HepG2 (cell line): Measurements from ENCODE around the gene PRKCG. TPM values are rescaled to one million over a fixed set of nuclear protein-coding genes. Genes with fewer than 3 reads are reported as not detected.

Source experiments
- ATAC-seq: fragments of 200-7000 bp; cut with Tn5 transposase; 3 replicates; pipeline ENCODE4 v1.9.1; 2020; ENCODE audit warnings: mild to moderate bottlenecking, moderate library complexity
- BruUV-seq: library from RNA; stranded (reverse); fragments of 400-500 nt; replicated peaks from 2 replicates; lab custom pipeline; 2021; lab: Mats Ljungman, UMichigan
- CTCF ChIA-PET: fragments of 300-600 bp; formaldehyde crosslinking; extraction: SDS; loops from one replicate; lab custom pipeline; 2021; ENCODE audit warnings: low total read pairs, inconsistent platforms, low intra/inter-chr PET ratio; lab: Yijun Ruan, JAX
- POLR2A ChIA-PET: fragments of 350-600 bp; sonication (Branson Sonifier 250); formaldehyde crosslinking; loops from one replicate; lab custom pipeline; 2020; ENCODE audit warnings: antibody characterized with exemption, inconsistent platforms; lab: Yijun Ruan, JAX
- DNase-seq: peaks from one replicate; pipeline ENCODE4 v3.0.0-alpha.2; 2015; ENCODE audit warnings: low spot score
- FAIRE-seq: peaks from 3 replicates; lab custom pipeline; 2011; peaks lifted over from hg19 to GRCh38; lab: Jason Lieb, UNC
- H2AFZ ChIP-seq: one replicate; pipeline ENCODE4 v1.6.1; 2011; ENCODE audit warnings: low read length, inconsistent platforms
- H3K27ac ChIP-seq: fragments of 300-600 bp; 3 replicates; pipeline ENCODE4 v1.8.0; 2011; ENCODE audit warnings: mixed run types, mild to moderate bottlenecking, mixed read lengths, low read length, inconsistent platforms; ENCODE audit not compliant: insufficient read depth; ENCODE audit errors: extremely low read length
- H3K27me3 ChIP-seq, 2 experiments: fragments of 200-600 bp in 1 of 2; 2 replicates in 1 of 2; 3 replicates in 1 of 2; pipeline versions ENCODE4 v1.6.0 to v1.8.0; 2011; ENCODE audit warnings: low read length in 2 of 2, mild to moderate bottlenecking in 2 of 2, moderate library complexity in 2 of 2, inconsistent platforms in 1 of 2; ENCODE audit not compliant: insufficient read depth in 2 of 2, control insufficient read depth in 1 of 2
- H3K36me3 ChIP-seq, 2 experiments: fragments of 200-600 bp in 1 of 2; replicated peaks in 1 of 2; 2 replicates in 1 of 2; 3 replicates in 1 of 2; pipeline versions ENCODE4 v1.5.1 to v1.8.0; 2011; ENCODE audit warnings: low read length in 2 of 2, inconsistent platforms in 1 of 2; ENCODE audit not compliant: insufficient read depth in 2 of 2, control insufficient read depth in 1 of 2
- H3K4me1 ChIP-seq: 2 replicates; pipeline ENCODE4 v1.5.1; 2012; ENCODE audit warnings: low read length, inconsistent platforms; ENCODE audit not compliant: insufficient read depth
- H3K4me2 ChIP-seq: 2 replicates; pipeline ENCODE4 v1.6.0; 2011; ENCODE audit warnings: low read depth, low read length, inconsistent platforms
- H3K4me3 ChIP-seq, 3 experiments: fragments of 200-600 bp in 1 of 3; sonication (generic), shearing (Covaris generic) in 1 of 3; replicated peaks in 1 of 3; 2 replicates each; pipeline ENCODE4 v1.5.1; 2011 to 2016; ENCODE audit warnings: low read length in 3 of 3, inconsistent platforms in 2 of 3, low read depth in 2 of 3, mild to moderate bottlenecking in 2 of 3, control low read depth in 1 of 3, mixed read lengths in 1 of 3; ENCODE audit not compliant: insufficient read depth in 1 of 3
- H3K79me2 ChIP-seq: one replicate; pipeline ENCODE4 v1.6.1; 2011; ENCODE audit warnings: low read length, inconsistent platforms; ENCODE audit not compliant: insufficient read depth
- H3K9ac ChIP-seq: 2 replicates; pipeline ENCODE4 v1.6.0; 2011; ENCODE audit warnings: mild to moderate bottlenecking, low read depth, low read length, inconsistent platforms; ENCODE audit not compliant: insufficient read depth
- H3K9me3 ChIP-seq: 2 replicates; pipeline ENCODE4 v1.5.1; 2012; ENCODE audit warnings: mild to moderate bottlenecking, low read length
- H4K20me1 ChIP-seq: 2 replicates; pipeline ENCODE4 v1.6.0; 2011; ENCODE audit warnings: inconsistent platforms, mild to moderate bottlenecking, low read length, moderate library complexity; ENCODE audit not compliant: insufficient read depth
- ATAD3A ChIP-seq: sonication (generic); formaldehyde crosslinking; IDR thresholded peaks from 2 replicates; pipeline ENCODE4 v1.4.0; 2020; ENCODE audit warnings: missing genetic modification reagents
- CBFB ChIP-seq: sonication (generic); formaldehyde crosslinking; IDR thresholded peaks from 2 replicates; pipeline ENCODE4 v1.4.0; 2020; ENCODE audit warnings: missing genetic modification reagents
- ELF3 ChIP-seq: IDR thresholded peaks from 2 replicates; pipeline ENCODE4 v1.6.1; 2016; ENCODE audit warnings: missing genetic modification reagents, missing compliant biosample characterization
- ZBTB38 ChIP-seq: sonication (generic); formaldehyde crosslinking; IDR thresholded peaks from 2 replicates; pipeline ENCODE4 v1.5.1; 2020; ENCODE audit warnings: mild to moderate bottlenecking, missing genetic modification reagents
- ZNF124 ChIP-seq: sonication (generic); formaldehyde crosslinking; IDR thresholded peaks from 2 replicates; pipeline ENCODE4 v1.4.0; 2020; ENCODE audit warnings: missing genetic modification reagents
- ZNF260 ChIP-seq: sonication (generic); formaldehyde crosslinking; IDR thresholded peaks from 2 replicates; pipeline ENCODE4 v1.4.0; 2020; ENCODE audit warnings: missing genetic modification reagents, low read depth, mild to moderate bottlenecking, borderline replicate concordance
- ZNF790 ChIP-seq: sonication (generic); formaldehyde crosslinking; IDR thresholded peaks from 2 replicates; pipeline ENCODE4 v1.8.0; 2022; ENCODE audit warnings: missing genetic modification reagents, mild to moderate bottlenecking, borderline replicate concordance
- ZZZ3 ChIP-seq: sonication (generic); formaldehyde crosslinking; IDR thresholded peaks from 2 replicates; pipeline ENCODE4 v1.4.0; 2020; ENCODE audit warnings: missing genetic modification reagents, mild to moderate bottlenecking, borderline replicate concordance
- WGBS: methylation state at CpG from one replicate; pipeline ENCODE4 v1.1.6; 2017; ENCODE audit warnings: low lambda C conversion rate; 5-methylcytosine and 5-hydroxymethylcytosine counted together
- in situ Hi-C: cut with HindIII; loops from 2 replicates; pipeline ENCODE4 v1.10.0; 2017; ENCODE audit warnings: low pct_unique_long_range_greater_than_20kb; ENCODE audit not compliant: extremely low pct_ligation_motif_present
- intact Hi-C: fragments of 100-400 bp; cut with micrococcal nuclease; formaldehyde crosslinking; loops from one replicate; pipeline ENCODE4 v1.10.0; 2022; ENCODE audit not compliant: unreplicated experiment
- polyA plus RNA-seq, 8 experiments: library from polyadenylated mRNA; depleted of rRNA in 3 of 8; stranded (reverse) in 7 of 8; unstranded in 1 of 8; fragments of >200 nt; fragmentation: Illumina TruSeq in 4 of 8; extraction: Trizol in 4 of 8; gene quantifications; 2 replicates each; pipeline versions ENCODE4 v1.2.1 to v1.2.3, GENCODE V29; 2011 to 2016; ENCODE audit warnings: low read depth in 4 of 8, missing spikeins in 1 of 8, mixed read lengths in 1 of 8; ENCODE audit not compliant: insufficient read depth in 1 of 8
- total RNA-seq, 5 experiments: library from RNA; depleted of rRNA; stranded (reverse); fragments of >200 nt; fragmentation: Illumina TruSeq; extraction: Trizol; gene quantifications; 2 replicates each; pipeline ENCODE4 v1.2.3, GENCODE V29; 2016; ENCODE audit warnings: low read depth in 1 of 5
- TF ChIP-seq, protein P1 (sequence below): sonication (generic); formaldehyde crosslinking; IDR thresholded peaks from 2 replicates; pipeline ENCODE4 v1.8.1; 2023; ENCODE audit warnings: mild to moderate bottlenecking, missing genetic modification reagents
- TF ChIP-seq, protein P2 (sequence below): sonication (generic); formaldehyde crosslinking; IDR thresholded peaks from 2 replicates; pipeline ENCODE4 v1.4.0; 2020; ENCODE audit warnings: missing genetic modification reagents
- TF ChIP-seq, protein P3 (sequence below): IDR thresholded peaks from 2 replicates; pipeline ENCODE4 v1.6.1; 2018; ENCODE audit warnings: missing genetic modification reagents, mild to moderate bottlenecking, missing compliant biosample characterization

Gene PRKCG
- total and polyA plus RNA-seq, 2 of the 13 experiments (the other 11 are each of a cell fraction or from before 2014, with no cell fraction given): 0.02 to 0.03 TPM

DNA sequence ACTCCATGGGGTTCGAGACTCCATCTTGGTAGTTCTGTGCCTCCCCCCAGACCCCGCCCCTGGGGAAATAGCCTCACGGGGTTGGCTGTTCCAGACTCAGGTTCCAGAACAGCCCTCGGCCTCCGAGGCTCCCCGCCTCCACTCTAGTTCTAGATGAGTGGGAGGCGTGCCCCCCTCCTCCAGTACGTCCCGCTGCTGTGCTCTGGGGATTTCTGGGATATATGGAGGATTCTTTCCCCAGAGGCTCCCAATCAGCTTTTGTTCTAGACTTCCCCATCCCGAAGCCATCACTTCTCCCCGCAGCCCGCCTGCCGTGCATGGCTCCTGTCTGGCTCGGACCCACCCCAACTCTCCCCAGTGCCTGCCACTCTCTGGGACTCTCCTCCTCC is 25.2 kb downstream of the PRKCG start (continued):
- TF ChIP-seq ATAD3A (no peak), CBFB (CRISPR knock-in tag) (no peak)

DNA sequence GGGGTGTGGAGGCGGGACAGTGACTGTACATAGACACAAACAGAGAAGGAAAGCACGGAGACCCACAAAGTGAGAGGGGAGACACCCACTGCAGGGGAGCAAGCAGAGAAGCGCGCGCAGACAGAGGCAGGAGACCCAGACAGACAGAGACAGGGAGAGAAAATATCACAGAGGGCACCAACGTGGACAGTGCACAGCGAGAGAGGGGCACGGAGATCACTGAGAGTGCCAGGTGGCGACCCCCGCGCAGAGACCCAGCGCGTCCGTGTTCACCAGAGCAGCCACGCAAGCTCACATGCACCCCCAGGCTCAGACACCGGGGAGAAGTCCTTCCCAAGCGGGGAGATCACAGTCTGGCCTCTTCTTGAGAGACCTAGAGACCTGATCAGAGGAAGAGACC is 25.7 kb downstream of the PRKCG start:
- no peak overlapping the region for H3K27ac ChIP-seq
- H3K4me2 ChIP-seq: no peak overlapping the region
- POLR2A ChIA-PET: no interaction called here
- FAIRE-seq: no peak
- H3K36me3 ChIP-seq: no peaks in the 10 kb centered on the region
- no peak overlapping the region; a peak in 1 of 6 replicates for H3K4me3 ChIP-seq
- in situ Hi-C loops (loop anchor here (10.0 kb wide), 1 partner anchor 117 kb away; no protein-coding TSS in a partner anchor), intact Hi-C loops (loop anchor here (5.0 kb wide), 1 partner anchor 115 kb away; no protein-coding TSS in a partner anchor)
- no peaks in the 10 kb centered on the region for H3K9me3 ChIP-seq
- no peak for TF ChIP-seq ZNF124 (CRISPR knock-in tag)
- no peak for TF ChIP-seq ELF3
- no peak for TF ChIP-seq ZBTB38
- TF ChIP-seq ZZZ3 (CRISPR knock-in tag): no peak
- TF ChIP-seq ZNF790 (CRISPR knock-in tag): no peak
- TF ChIP-seq, protein P1, sequence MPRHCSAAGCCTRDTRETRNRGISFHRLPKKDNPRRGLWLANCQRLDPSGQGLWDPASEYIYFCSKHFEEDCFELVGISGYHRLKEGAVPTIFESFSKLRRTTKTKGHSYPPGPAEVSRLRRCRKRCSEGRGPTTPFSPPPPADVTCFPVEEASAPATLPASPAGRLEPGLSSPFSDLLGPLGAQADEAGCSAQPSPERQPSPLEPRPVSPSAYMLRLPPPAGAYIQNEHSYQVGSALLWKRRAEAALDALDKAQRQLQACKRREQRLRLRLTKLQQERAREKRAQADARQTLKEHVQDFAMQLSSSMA (CRISPR knock-in tag): no peak
- no peak for TF ChIP-seq ZNF260 (CRISPR knock-in tag)
- TF ChIP-seq, protein P2, sequence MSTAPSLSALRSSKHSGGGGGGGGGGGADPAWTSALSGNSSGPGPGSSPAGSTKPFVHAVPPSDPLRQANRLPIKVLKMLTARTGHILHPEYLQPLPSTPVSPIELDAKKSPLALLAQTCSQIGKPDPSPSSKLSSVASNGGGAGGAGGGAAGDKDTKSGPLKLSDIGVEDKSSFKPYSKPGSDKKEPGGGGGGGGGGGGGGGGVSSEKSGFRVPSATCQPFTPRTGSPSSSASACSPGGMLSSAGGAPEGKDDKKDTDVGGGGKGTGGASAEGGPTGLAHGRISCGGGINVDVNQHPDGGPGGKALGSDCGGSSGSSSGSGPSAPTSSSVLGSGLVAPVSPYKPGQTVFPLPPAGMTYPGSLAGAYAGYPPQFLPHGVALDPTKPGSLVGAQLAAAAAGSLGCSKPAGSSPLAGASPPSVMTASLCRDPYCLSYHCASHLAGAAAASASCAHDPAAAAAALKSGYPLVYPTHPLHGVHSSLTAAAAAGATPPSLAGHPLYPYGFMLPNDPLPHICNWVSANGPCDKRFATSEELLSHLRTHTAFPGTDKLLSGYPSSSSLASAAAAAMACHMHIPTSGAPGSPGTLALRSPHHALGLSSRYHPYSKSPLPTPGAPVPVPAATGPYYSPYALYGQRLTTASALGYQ (CRISPR knock-in tag): no peak
- TF ChIP-seq, protein P3, sequence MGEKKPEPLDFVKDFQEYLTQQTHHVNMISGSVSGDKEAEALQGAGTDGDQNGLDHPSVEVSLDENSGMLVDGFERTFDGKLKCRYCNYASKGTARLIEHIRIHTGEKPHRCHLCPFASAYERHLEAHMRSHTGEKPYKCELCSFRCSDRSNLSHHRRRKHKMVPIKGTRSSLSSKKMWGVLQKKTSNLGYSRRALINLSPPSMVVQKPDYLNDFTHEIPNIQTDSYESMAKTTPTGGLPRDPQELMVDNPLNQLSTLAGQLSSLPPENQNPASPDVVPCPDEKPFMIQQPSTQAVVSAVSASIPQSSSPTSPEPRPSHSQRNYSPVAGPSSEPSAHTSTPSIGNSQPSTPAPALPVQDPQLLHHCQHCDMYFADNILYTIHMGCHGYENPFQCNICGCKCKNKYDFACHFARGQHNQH (CRISPR knock-in tag): no peak
- peaks cover 13 to 45% of the 10 kb centered on the region in 2 experiments for H3K27me3 ChIP-seq
- H3K79me2 ChIP-seq: no peaks in the 10 kb centered on the region
- no peaks in the 10 kb centered on the region for H3K4me1 ChIP-seq
- CTCF ChIA-PET: interaction anchor here (1.9 kb wide), 1 partner anchor 123 kb away, joined by 13 read pairs; no protein-coding TSS in a partner anchor
- no peak overlapping the region for H2AFZ ChIP-seq
- H3K9ac ChIP-seq: no peak overlapping the region
- 47% methylated on average over 7 of the region's 17 CpGs for WGBS
- no peak for DNase-seq
- peaks cover 7% of the 10 kb centered on the region; the same call in 1 of the 2 replicates for H4K20me1 ChIP-seq
- BruUV-seq: no TSS peak
- ATAC-seq: no peak
